ENCODE data around the gene SLC35F5.
"Not testable (repeated sequence)": the region's sequence is repeated elsewhere in the genome, so short reads cannot be mapped to it uniquely, and the experiment has no call there.

GRCh38 chr2:113698251-113698650, 58.2 kb downstream of the SLC35F5 start:
- not testable (repeated sequence) for TF ChIP-seq POLR2A, CTCF (IDR thresholded peaks at IDR 0.05)

All from right lobe of liver (tissue), 4 donors.